Measurements from ENCODE around the gene MAEA. TPM values are rescaled to one million over a fixed set of nuclear protein-coding genes. Genes with fewer than 3 reads are reported as not detected.
A peak's percentile ranks its signal among the peaks of the same experiment; 100 is the strongest.

MAEA gene
- total and polyA plus RNA-seq, 10 of the 15 experiments (the other 5 are each of a cell fraction or from before 2014, with no cell fraction given), result 3.6 to 67.1 (median 54.6) TPM

- TF ChIP-seq ZNF687 (IDR thresholded peaks at IDR 0.05), result no peak
- no peak for TF ChIP-seq DPF2 (IDR thresholded peaks at IDR 0.05)
- no peak for TF ChIP-seq RBBP5 (conservative IDR thresholded peaks at IDR 0.05)
- no peak for TF ChIP-seq SIN3A (IDR thresholded peaks at IDR 0.05; ENCODE audit: low read depth, low read length)
Observed at GRCh38 chr4:1294424-1294823, 4.7 kb downstream of the MAEA start (continued).

GRCh38 chr4:1294891-1295290 lies 5.2 kb downstream of the MAEA start:
- ChIA-PET POLR2A (interaction anchor here (0.5 to 0.6 kb wide), 2 partner anchors 8 to 10 kb away, joined by 3 to 9 read pairs; no protein-coding TSS in a partner anchor), RAD21 (ENCODE audit: unreplicated experiment) (no interaction called here), CTCF (no interaction called here), SMC1A (ENCODE audit: uncharacterized antibody, unreplicated experiment) (no interaction called here)
- Histone ChIP-seq H3K9ac (ENCODE audit: control insufficient read depth, insufficient read depth, low read length) (no peak overlapping the region), H3K4me1 (ENCODE audit: control insufficient read depth, insufficient read depth, low read length) (peaks cover 19% of the 10 kb centered on the region), H3K27me3 (replicated peaks in 1 of 2; ENCODE audit: control insufficient read depth in 2 of 2, insufficient read depth in 2 of 2, low read length in 1 of 2) (no peaks in the 10 kb centered on the region), H3K4me2 (ENCODE audit: control insufficient read depth, insufficient read depth) (no peak overlapping the region), H3K36me3 (ENCODE audit: control insufficient read depth in 2 of 2, insufficient read depth in 2 of 2, low read length in 1 of 2) (peaks cover 9 to 10% of the 10 kb centered on the region in 2 experiments; a peak in 3 of 4 replicates), H3K9me3 (replicated peaks; ENCODE audit: control insufficient read depth, insufficient read depth, low read length) (no peaks in the 10 kb centered on the region; the same call in 2 of the 3 replicates), H3K27ac (ENCODE audit: control insufficient read depth, insufficient read depth) (no peak overlapping the region), H4K20me1 (ENCODE audit: control insufficient read depth, insufficient read depth) (no peaks in the 10 kb centered on the region), H3K4me3 (no peak overlapping the region), H3K79me2 (ENCODE audit: control insufficient read depth, insufficient read depth, low read length) (peaks cover 59% of the 10 kb centered on the region), H2AFZ (ENCODE audit: control insufficient read depth, low read depth, low read length) (no peak overlapping the region)
- no TSS peak for BruUV-seq (replicated peaks)
- ATAC-seq, result no peak
- no peak for FAIRE-seq
- intact Hi-C loops (cut with micrococcal nuclease; ENCODE audit: unreplicated experiment), result no loop called here
- 82% methylated on average over 10 of the region's 10 CpGs for WGBS (ENCODE audit: insufficient coverage, insufficient replicate concordance, low lambda C conversion rate, missing lambda C conversion rate)
- in situ Hi-C loops (cut with MboI), result loop anchor here (5.0 kb wide), 1 partner anchor 52 kb away; the partner anchor contains the start of gene UVSSA
- no peak for DNase-seq (ENCODE audit: low read depth, low spot score)
- TF ChIP-seq ATF3 (IDR thresholded peaks at IDR 0.05; ENCODE audit: borderline replicate concordance, extremely low read depth, low read depth, low read length) (no peak), SIN3A (IDR thresholded peaks at IDR 0.05; ENCODE audit: low read depth, low read length) (no peak), POU2F2 (IDR thresholded peaks at IDR 0.05; ENCODE audit: borderline replicate concordance, low read depth, low read length) (no peak), POLR2A (IDR thresholded peaks at IDR 0.05; ENCODE audit: low read depth, low read length) (peak; percentile 36)

Measured in GM12878 (cell line).